Ecto neural progenitor cell (in vitro differentiated cells): ENCODE data around the gene FRAS1.

Experiments
- DNase-seq: peaks from one replicate; pipeline ENCODE4 v3.0.0-alpha.2; 2018; ENCODE audit warnings: low spot score

Gene FRAS1

DNA sequence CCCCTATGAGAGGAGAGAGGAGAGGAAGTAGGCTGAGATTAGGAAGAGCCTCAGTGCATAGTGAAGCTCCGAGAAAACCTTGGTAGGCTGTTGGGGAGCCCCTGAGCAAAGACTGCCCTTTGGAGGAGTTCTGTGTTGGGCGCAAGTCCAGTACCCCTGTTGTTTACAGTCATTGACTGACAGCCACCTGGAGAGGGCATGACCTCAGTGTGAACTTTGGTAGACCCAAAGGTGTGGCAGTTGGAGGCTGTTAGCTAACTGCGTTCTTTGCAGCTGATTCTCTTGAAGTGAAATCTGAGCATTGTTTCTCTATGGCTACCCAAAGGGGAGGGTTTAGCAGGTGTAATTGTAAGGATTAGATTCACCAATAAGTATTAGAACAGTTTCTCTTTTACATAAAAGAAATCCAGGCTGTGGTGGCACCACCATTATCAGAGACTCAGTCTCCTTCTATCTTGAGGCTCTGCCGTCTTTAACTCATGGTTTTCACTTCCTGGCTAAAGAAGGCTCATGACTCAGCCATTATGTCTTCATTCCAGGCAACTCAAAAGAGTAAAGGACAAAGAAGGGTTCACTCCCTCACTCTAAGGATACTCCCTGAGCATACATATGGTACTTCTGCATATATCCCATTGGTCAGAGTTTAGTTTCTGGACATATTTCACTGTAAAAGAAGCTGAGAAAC lies 527.9 kb downstream of the FRAS1 start:
- DNase-seq = no peak

- DNase-seq = no peak
Measured at GRCh38 chr4:78585633-78586032, 528.5 kb downstream of the FRAS1 start.

DNA sequence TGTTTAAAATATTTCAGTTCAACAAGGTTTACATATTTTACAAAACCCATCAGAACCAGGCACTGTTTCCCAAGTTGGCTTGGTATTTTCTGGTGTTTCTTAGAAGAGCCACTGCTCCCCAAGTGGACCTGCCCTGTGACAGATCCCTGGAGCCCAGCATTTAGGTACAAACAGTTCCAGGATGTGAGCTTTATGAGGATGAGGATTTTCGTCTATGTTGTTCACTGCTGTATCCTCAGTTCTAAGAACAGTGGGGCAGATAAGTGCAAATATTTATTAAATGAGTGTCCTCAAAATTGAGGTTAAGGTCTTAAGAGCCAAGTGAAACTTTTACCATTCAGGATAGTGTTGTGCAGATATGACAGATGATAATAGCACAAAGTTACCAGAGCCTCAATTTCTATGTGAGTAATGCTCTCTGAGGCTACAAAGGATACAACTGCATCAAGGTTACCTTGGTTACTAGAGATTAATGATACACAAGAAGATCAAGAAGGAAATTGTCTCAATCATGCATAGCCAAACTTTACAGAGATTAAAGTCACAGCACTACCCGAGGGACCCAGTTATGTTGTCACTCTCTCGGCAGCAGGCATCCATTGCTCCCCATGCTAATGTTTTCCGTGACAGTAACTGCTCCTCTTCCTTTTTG lies 531.9 kb downstream of the FRAS1 start:
- no peak for DNase-seq

DNA sequence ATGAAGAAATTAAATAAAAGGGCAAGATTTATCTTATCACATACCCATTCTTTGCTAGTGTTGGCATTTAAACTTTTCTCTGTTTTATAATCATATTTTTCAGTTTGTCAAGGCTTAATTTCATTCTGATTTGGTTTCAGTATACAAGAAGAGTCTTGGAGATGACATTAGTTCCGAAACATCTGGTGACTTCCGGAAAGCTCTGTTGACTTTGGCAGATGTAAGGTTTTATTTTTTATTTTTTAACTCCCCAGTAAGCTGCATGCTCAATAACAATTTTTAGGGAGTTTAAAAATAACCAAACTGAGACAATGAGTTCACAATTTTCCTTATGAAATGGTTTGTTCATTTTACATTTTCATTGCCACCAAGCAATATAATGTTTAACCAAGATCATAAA lies 534.3 kb downstream of the FRAS1 start:
- DNase-seq = no peak

DNA sequence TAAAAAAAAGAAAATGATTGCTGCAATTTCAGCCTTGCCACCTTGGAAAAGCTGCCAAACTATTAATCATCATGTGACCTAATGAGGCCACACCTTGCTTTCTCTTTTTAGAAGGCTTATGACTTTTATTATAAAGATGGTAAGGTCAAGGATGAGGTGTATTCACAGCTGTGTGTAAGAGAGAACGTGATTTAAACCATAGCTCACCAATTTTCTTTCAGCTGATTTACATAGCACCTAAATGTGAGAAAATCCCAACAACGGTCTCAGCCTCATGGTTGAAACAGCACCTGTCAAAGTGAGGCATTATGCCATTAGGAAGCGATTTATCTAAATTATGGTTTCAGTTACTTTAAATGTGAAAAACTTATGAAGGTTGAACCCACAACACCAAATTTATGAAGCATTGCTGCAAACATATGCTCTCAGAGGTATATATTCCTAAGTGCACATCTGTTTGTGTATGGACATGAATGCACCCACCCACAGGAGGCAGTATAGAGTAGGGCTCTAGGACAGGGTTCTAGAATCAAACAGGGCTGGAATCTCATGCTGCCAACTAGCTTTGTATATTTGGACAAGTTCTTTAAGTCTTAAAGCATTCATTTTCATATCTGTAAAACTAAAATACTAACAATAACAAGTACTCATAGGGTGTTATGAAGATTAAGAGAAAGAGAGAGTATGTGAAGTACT lies 535.1 kb downstream of the FRAS1 start:
- no peak for DNase-seq
